ENCODE data around the gene VAV3.
"Not testable (repeated sequence)": the region's sequence is repeated elsewhere in the genome, so short reads cannot be mapped to it uniquely, and the experiment has no call there.

Gene VAV3

GRCh38 chr1:107894605-107895004, 70.4 kb downstream of the VAV3 start:
- Mint-ChIP-seq H3K4me3 (no peak overlapping the region), H3K4me1 (peaks cover 55% of the 10 kb centered on the region), H3K27ac (ENCODE audit: low read depth) (peak overlapping the region; percentile 4), H3K27me3 (no peaks in the 10 kb centered on the region), H3K36me3 (ENCODE audit: insufficient read depth) (no peaks in the 10 kb centered on the region), H3K9me3 (no peaks in the 10 kb centered on the region)
- DNase-seq (ENCODE audit: low spot score in 2 of 2) = no peak
- ATAC-seq (replicated peaks; ENCODE audit: extremely low read depth, poor library complexity, severe bottlenecking) = no peak

GRCh38 chr1:107893350-107893749, 71.6 kb downstream of the VAV3 start:
- ATAC-seq (replicated peaks; ENCODE audit: extremely low read depth, poor library complexity, severe bottlenecking); H3K27me3 Mint-ChIP-seq; H3K36me3 Mint-ChIP-seq (ENCODE audit: insufficient read depth); DNase-seq (ENCODE audit: low spot score in 2 of 2); H3K9me3 Mint-ChIP-seq; H3K4me3 Mint-ChIP-seq; H3K27ac Mint-ChIP-seq (ENCODE audit: low read depth): not testable (repeated sequence)
- peaks cover 46% of the 10 kb centered on the region for H3K4me1 Mint-ChIP-seq

- H3K36me3 Mint-ChIP-seq (ENCODE audit: insufficient read depth) = no peaks in the 10 kb centered on the region
- DNase-seq (ENCODE audit: low spot score in 2 of 2) (no peak), ATAC-seq (replicated peaks; ENCODE audit: extremely low read depth, poor library complexity, severe bottlenecking) (no peak)
- no peak overlapping the region for H3K27ac Mint-ChIP-seq (ENCODE audit: low read depth)
- H3K4me3 Mint-ChIP-seq = no peak overlapping the region
- peaks cover 23% of the 10 kb centered on the region for H3K4me1 Mint-ChIP-seq
- no peaks in the 10 kb centered on the region for H3K9me3 Mint-ChIP-seq
- H3K27me3 Mint-ChIP-seq = no peaks in the 10 kb centered on the region
Observed at GRCh38 chr1:107889524-107889923, 75.5 kb downstream of the VAV3 start.

GRCh38 chr1:107883562-107883961, 81.4 kb downstream of the VAV3 start:
- no peaks in the 10 kb centered on the region for H3K36me3 Mint-ChIP-seq (ENCODE audit: insufficient read depth)
- no peak overlapping the region for H3K27ac Mint-ChIP-seq (ENCODE audit: low read depth)
- DNase-seq (ENCODE audit: low spot score in 2 of 2) = no peak
- H3K4me1 Mint-ChIP-seq = peaks cover 17% of the 10 kb centered on the region
- no peaks in the 10 kb centered on the region for H3K27me3 Mint-ChIP-seq
- no peak overlapping the region for H3K4me3 Mint-ChIP-seq
- no peak for ATAC-seq (replicated peaks; ENCODE audit: extremely low read depth, poor library complexity, severe bottlenecking)
- H3K9me3 Mint-ChIP-seq = peaks cover 5% of the 10 kb centered on the region

- H3K27ac Mint-ChIP-seq (ENCODE audit: low read depth) = no peak overlapping the region
- H3K36me3 Mint-ChIP-seq (ENCODE audit: insufficient read depth) = no peaks in the 10 kb centered on the region
- H3K4me1 Mint-ChIP-seq = peaks cover 35% of the 10 kb centered on the region
- no peak overlapping the region for H3K4me3 Mint-ChIP-seq
- no peak for ATAC-seq (replicated peaks; ENCODE audit: extremely low read depth, poor library complexity, severe bottlenecking)
- peaks cover 14% of the 10 kb centered on the region for H3K9me3 Mint-ChIP-seq
- H3K27me3 Mint-ChIP-seq = no peaks in the 10 kb centered on the region
- no peak for DNase-seq (ENCODE audit: low spot score in 2 of 2)
Observed at GRCh38 chr1:107879927-107880326, 85.1 kb downstream of the VAV3 start.

GRCh38 chr1:107879346-107879745, 85.6 kb downstream of the VAV3 start:
- no peak overlapping the region for H3K4me3 Mint-ChIP-seq
- H3K9me3 Mint-ChIP-seq = peaks cover 14% of the 10 kb centered on the region
- no peak for DNase-seq (ENCODE audit: low spot score in 2 of 2)
- H3K27me3 Mint-ChIP-seq = no peaks in the 10 kb centered on the region
- no peak overlapping the region for H3K27ac Mint-ChIP-seq (ENCODE audit: low read depth)
- no peak for ATAC-seq (replicated peaks; ENCODE audit: extremely low read depth, poor library complexity, severe bottlenecking)
- H3K36me3 Mint-ChIP-seq (ENCODE audit: insufficient read depth) = no peaks in the 10 kb centered on the region
- peaks cover 36% of the 10 kb centered on the region for H3K4me1 Mint-ChIP-seq

GRCh38 chr1:107877745-107878144, 87.2 kb downstream of the VAV3 start:
- H3K4me1 Mint-ChIP-seq = peaks cover 36% of the 10 kb centered on the region
- ATAC-seq (replicated peaks; ENCODE audit: extremely low read depth, poor library complexity, severe bottlenecking) = no peak

GRCh38 chr1:107877092-107877491, 87.9 kb downstream of the VAV3 start:
- Mint-ChIP-seq H3K36me3 (ENCODE audit: insufficient read depth) (no peaks in the 10 kb centered on the region), H3K27ac (ENCODE audit: low read depth) (no peak overlapping the region), H3K27me3 (no peaks in the 10 kb centered on the region), H3K4me3 (no peak overlapping the region), H3K4me1 (peaks cover 37% of the 10 kb centered on the region), H3K9me3 (peaks cover 14% of the 10 kb centered on the region)
- DNase-seq (ENCODE audit: low spot score in 2 of 2) (no peak), ATAC-seq (replicated peaks; ENCODE audit: extremely low read depth, poor library complexity, severe bottlenecking) (no peak)

More at GRCh38 chr1:107877745-107878144, 87.2 kb downstream of the VAV3 start:
- H3K9me3 Mint-ChIP-seq = peaks cover 14% of the 10 kb centered on the region
- no peaks in the 10 kb centered on the region for H3K27me3 Mint-ChIP-seq
- no peak for DNase-seq (ENCODE audit: low spot score in 2 of 2)
- H3K4me3 Mint-ChIP-seq = no peak overlapping the region
- no peak overlapping the region for H3K27ac Mint-ChIP-seq (ENCODE audit: low read depth)
- H3K36me3 Mint-ChIP-seq (ENCODE audit: insufficient read depth) = no peaks in the 10 kb centered on the region

- H3K4me3 Mint-ChIP-seq = no peak overlapping the region
- no peaks in the 10 kb centered on the region for H3K36me3 Mint-ChIP-seq (ENCODE audit: insufficient read depth)
- no peaks in the 10 kb centered on the region for H3K27me3 Mint-ChIP-seq
- H3K4me1 Mint-ChIP-seq = peaks cover 48% of the 10 kb centered on the region
- DNase-seq (ENCODE audit: low spot score in 2 of 2) (no peak), ATAC-seq (replicated peaks; ENCODE audit: extremely low read depth, poor library complexity, severe bottlenecking) (no peak)
- peaks cover 14% of the 10 kb centered on the region for H3K9me3 Mint-ChIP-seq
- H3K27ac Mint-ChIP-seq (ENCODE audit: low read depth) = peak overlapping the region; percentile 6
Observed at GRCh38 chr1:107875689-107876088, 89.3 kb downstream of the VAV3 start.

GRCh38 chr1:107874221-107874620, 90.8 kb downstream of the VAV3 start:
- Mint-ChIP-seq H3K4me3 (no peak overlapping the region), H3K36me3 (ENCODE audit: insufficient read depth) (no peaks in the 10 kb centered on the region), H3K27me3 (no peaks in the 10 kb centered on the region), H3K9me3 (peaks cover 9% of the 10 kb centered on the region), H3K27ac (ENCODE audit: low read depth) (no peak overlapping the region), H3K4me1 (peaks cover 47% of the 10 kb centered on the region)
- no peak for ATAC-seq (replicated peaks; ENCODE audit: extremely low read depth, poor library complexity, severe bottlenecking)
- DNase-seq (ENCODE audit: low spot score in 2 of 2) = no peak

GRCh38 chr1:107871687-107872395, 93.1 kb downstream of the VAV3 start:
- no peaks in the 10 kb centered on the region for H3K36me3 Mint-ChIP-seq (ENCODE audit: insufficient read depth)
- peaks cover 51% of the 10 kb centered on the region for H3K4me1 Mint-ChIP-seq
- no peak for DNase-seq (ENCODE audit: low spot score in 2 of 2)
- peak overlapping the region; percentile 5 for H3K4me3 Mint-ChIP-seq
- peak overlapping the region; percentile 57 for H3K27ac Mint-ChIP-seq (ENCODE audit: low read depth)
- peaks cover 9% of the 10 kb centered on the region for H3K9me3 Mint-ChIP-seq
- H3K27me3 Mint-ChIP-seq = no peaks in the 10 kb centered on the region
- no peak for ATAC-seq (replicated peaks; ENCODE audit: extremely low read depth, poor library complexity, severe bottlenecking)

GRCh38 chr1:107871259-107871658, 93.7 kb downstream of the VAV3 start:
- H3K27ac Mint-ChIP-seq (ENCODE audit: low read depth) = peak overlapping the region; percentile 57
- H3K9me3 Mint-ChIP-seq = peaks cover 7% of the 10 kb centered on the region
- peak; percentile 52 for ATAC-seq (replicated peaks; ENCODE audit: extremely low read depth, poor library complexity, severe bottlenecking)
- H3K4me3 Mint-ChIP-seq = peak overlapping the region; percentile 5
- peaks cover 49% of the 10 kb centered on the region for H3K4me1 Mint-ChIP-seq
- H3K27me3 Mint-ChIP-seq = no peaks in the 10 kb centered on the region
- no peak for DNase-seq (ENCODE audit: low spot score in 2 of 2)
- H3K36me3 Mint-ChIP-seq (ENCODE audit: insufficient read depth) = no peaks in the 10 kb centered on the region

- peaks cover 49% of the 10 kb centered on the region for H3K4me1 Mint-ChIP-seq
- no peaks in the 10 kb centered on the region for H3K36me3 Mint-ChIP-seq (ENCODE audit: insufficient read depth)
- H3K4me3 Mint-ChIP-seq = no peak overlapping the region
- DNase-seq (ENCODE audit: low spot score in 2 of 2) (no peak), ATAC-seq (replicated peaks; ENCODE audit: extremely low read depth, poor library complexity, severe bottlenecking) (no peak)
- H3K27ac Mint-ChIP-seq (ENCODE audit: low read depth) = peak overlapping the region; percentile 57
- H3K9me3 Mint-ChIP-seq = peaks cover 1% of the 10 kb centered on the region
- H3K27me3 Mint-ChIP-seq = no peaks in the 10 kb centered on the region
Observed at GRCh38 chr1:107870696-107871095, 94.3 kb downstream of the VAV3 start.

All from central memory CD8-positive, alpha-beta T cell (primary cell).